HEK293 (cell line): ENCODE results near the gene NFKBIE.

Experiments used
- CTCF ChIA-PET: fragments of 350-600 bp; formaldehyde crosslinking; extraction: SDS; loops from one replicate; lab custom pipeline; 2021; ENCODE audit warnings: antibody characterized with exemption; lab: Yijun Ruan, JAX
- POLR2A ChIA-PET: fragments of 300-600 bp; formaldehyde crosslinking; extraction: SDS; loops from one replicate; lab custom pipeline; 2020; ENCODE audit warnings: antibody characterized with exemption, inconsistent platforms; lab: Yijun Ruan, JAX
- H3K27ac ChIP-seq: fragments of 200-500 bp; sonication (Bioruptor generic); 2 replicates; pipeline ENCODE4 v1.5.1; 2014; ENCODE audit warnings: low read depth, low read length, control low read depth, inconsistent platforms; ENCODE audit errors: extremely low read depth
- H3K36me3 ChIP-seq, 2 experiments: fragments of 200-500 bp in 1 of 2; sonication (Bioruptor generic) in 1 of 2; 1 replicate in 1 of 2; 2 replicates in 1 of 2; pipeline ENCODE4 v1.5.1; 2014 to 2017; ENCODE audit warnings: inconsistent platforms in 2 of 2, low read length in 2 of 2; ENCODE audit not compliant: control insufficient read depth in 2 of 2, insufficient read depth in 1 of 2
- H3K4me1 ChIP-seq: fragments of 200-500 bp; sonication (Bioruptor generic); 2 replicates; pipeline ENCODE4 v1.5.1; 2014; ENCODE audit warnings: mild to moderate bottlenecking, low read length, inconsistent platforms; ENCODE audit not compliant: control insufficient read depth, insufficient read depth
- H3K4me3 ChIP-seq: 2 replicates; pipeline ENCODE4 v1.5.1; 2011; ENCODE audit warnings: low read depth, mild to moderate bottlenecking, control low read depth, low read length, moderate library complexity
- H3K9me3 ChIP-seq: fragments of 200-500 bp; sonication (Bioruptor generic); 2 replicates; pipeline ENCODE4 v1.5.1; 2014; ENCODE audit warnings: low read depth, low read length, inconsistent platforms; ENCODE audit not compliant: control insufficient read depth, insufficient read depth
- BCL11A ChIP-seq: fragments of 450-650 bp; formaldehyde crosslinking; IDR thresholded peaks from 2 replicates; pipeline ENCODE4 v1.5.1; 2016; ENCODE audit warnings: low read depth, missing biosample characterization, missing genetic modification characterization
- BCL11B ChIP-seq: fragments of 450-650 bp; formaldehyde crosslinking; IDR thresholded peaks from 2 replicates; pipeline ENCODE4 v1.5.1; 2016; ENCODE audit warnings: low read depth, missing biosample characterization, missing genetic modification characterization
- GLIS1 ChIP-seq: fragments of 450-650 bp; formaldehyde crosslinking; IDR thresholded peaks from 2 replicates; pipeline ENCODE4 v1.5.1; 2016; ENCODE audit warnings: missing biosample characterization, missing genetic modification characterization
- IKZF3 ChIP-seq: fragments of 450-650 bp; IDR thresholded peaks from 2 replicates; pipeline ENCODE4 v1.5.0; 2018; ENCODE audit warnings: missing biosample characterization, mild to moderate bottlenecking, missing genetic modification characterization, moderate library complexity
- KLF7 ChIP-seq: fragments of 450-650 bp; formaldehyde crosslinking; IDR thresholded peaks from 2 replicates; pipeline ENCODE4 v1.5.1; 2016; ENCODE audit warnings: missing biosample characterization, missing genetic modification characterization, borderline replicate concordance
- MYNN ChIP-seq: fragments of 450-650 bp; formaldehyde crosslinking; IDR thresholded peaks from 2 replicates; pipeline ENCODE4 v1.5.1; 2016; ENCODE audit warnings: missing biosample characterization, missing genetic modification characterization, borderline replicate concordance
- SP2 ChIP-seq: fragments of 450-650 bp; formaldehyde crosslinking; IDR thresholded peaks from 2 replicates; pipeline ENCODE4 v1.5.1; 2016; ENCODE audit warnings: missing biosample characterization, missing genetic modification characterization
- ZBTB17 ChIP-seq: fragments of 450-650 bp; formaldehyde crosslinking; IDR thresholded peaks from 2 replicates; pipeline ENCODE4 v1.5.1; 2016; ENCODE audit warnings: missing biosample characterization, missing genetic modification characterization
- ZBTB8A ChIP-seq: fragments of 450-650 bp; formaldehyde crosslinking; IDR thresholded peaks from 2 replicates; pipeline ENCODE4 v1.5.1; 2016; ENCODE audit warnings: missing biosample characterization, missing genetic modification characterization
- ZFP41 ChIP-seq: fragments of 450-650 bp; formaldehyde crosslinking; IDR thresholded peaks from 2 replicates; pipeline ENCODE4 v1.5.1; 2016; ENCODE audit warnings: missing biosample characterization, missing genetic modification characterization, borderline replicate concordance
- ZNF280D ChIP-seq: fragments of 450-650 bp; formaldehyde crosslinking; IDR thresholded peaks from 2 replicates; pipeline ENCODE4 v1.5.1; 2016; ENCODE audit warnings: missing biosample characterization, missing genetic modification characterization
- ZNF404 ChIP-seq: fragments of 450-650 bp; formaldehyde crosslinking; IDR thresholded peaks from 2 replicates; pipeline ENCODE4 v1.5.1; 2017; ENCODE audit warnings: missing biosample characterization, missing genetic modification characterization
- ZNF48 ChIP-seq: fragments of 450-650 bp; formaldehyde crosslinking; IDR thresholded peaks from 2 replicates; pipeline ENCODE4 v1.5.1; 2016; ENCODE audit warnings: missing biosample characterization, missing genetic modification characterization
- ZNF501 ChIP-seq: fragments of 450-650 bp; formaldehyde crosslinking; IDR thresholded peaks from 2 replicates; pipeline ENCODE4 v1.5.1; 2016; ENCODE audit warnings: missing biosample characterization, missing genetic modification characterization
- ZNF585B ChIP-seq: fragments of 450-650 bp; formaldehyde crosslinking; IDR thresholded peaks from 2 replicates; pipeline ENCODE4 v1.5.1; 2016; ENCODE audit warnings: missing biosample characterization, missing genetic modification characterization
- ZNF610 ChIP-seq: fragments of 450-650 bp; formaldehyde crosslinking; IDR thresholded peaks from 2 replicates; pipeline ENCODE4 v1.5.1; 2016; ENCODE audit warnings: missing biosample characterization, missing genetic modification characterization, borderline replicate concordance
- ZNF639 ChIP-seq: fragments of 450-650 bp; formaldehyde crosslinking; IDR thresholded peaks from 2 replicates; pipeline ENCODE4 v1.5.1; 2016; ENCODE audit warnings: missing biosample characterization, missing genetic modification characterization
- ZNF660 ChIP-seq: fragments of 450-650 bp; IDR thresholded peaks from 2 replicates; pipeline ENCODE4 v1.5.1; 2018; ENCODE audit warnings: missing biosample characterization, mild to moderate bottlenecking, missing genetic modification characterization
- ZNF677 ChIP-seq: fragments of 450-650 bp; IDR thresholded peaks from 2 replicates; pipeline ENCODE4 v1.5.0; 2018; ENCODE audit warnings: missing biosample characterization, mild to moderate bottlenecking, missing genetic modification characterization, moderate library complexity
- ZNF76 ChIP-seq: fragments of 450-650 bp; formaldehyde crosslinking; IDR thresholded peaks from 2 replicates; pipeline ENCODE4; 2016; ENCODE audit warnings: low read depth, missing biosample characterization, missing genetic modification characterization, borderline replicate concordance
- ZNF837 ChIP-seq: fragments of 450-650 bp; formaldehyde crosslinking; IDR thresholded peaks from 2 replicates; pipeline ENCODE4 v1.5.1; 2016; ENCODE audit warnings: missing biosample characterization, missing genetic modification characterization
- ZNF843 ChIP-seq: fragments of 450-650 bp; formaldehyde crosslinking; IDR thresholded peaks from 2 replicates; pipeline ENCODE4 v1.5.1; 2016; ENCODE audit warnings: missing biosample characterization, missing genetic modification characterization
- TF ChIP-seq, protein P1 (sequence below): fragments of 450-650 bp; formaldehyde crosslinking; IDR thresholded peaks from 2 replicates; pipeline ENCODE4 v1.5.1; 2016; ENCODE audit warnings: missing biosample characterization, missing genetic modification characterization
- TF ChIP-seq, protein P2 (sequence below): fragments of 450-650 bp; IDR thresholded peaks from 2 replicates; pipeline ENCODE4 v1.5.1; 2018; ENCODE audit warnings: missing biosample characterization, missing genetic modification characterization
- TF ChIP-seq, protein P3 (sequence below): fragments of 450-650 bp; formaldehyde crosslinking; IDR thresholded peaks from 2 replicates; pipeline ENCODE4 v1.5.1; 2016; ENCODE audit warnings: missing biosample characterization, missing genetic modification characterization
- TF ChIP-seq, protein P4 (sequence below): fragments of 450-650 bp; formaldehyde crosslinking; IDR thresholded peaks from 2 replicates; pipeline ENCODE4 v1.5.1; 2017; ENCODE audit warnings: missing biosample characterization, mild to moderate bottlenecking, missing genetic modification characterization, moderate library complexity

The NFKBIE gene

GRCh38 chr6:44237813-44238433 is 27.4 kb downstream of the NFKBIE start:
- CTCF ChIA-PET = interaction anchor here (0.5 to 7.8 kb wide), 38 partner anchors 8 to 468 kb away, joined by 3 to 148 read pairs (median 4); partner anchors contain the start of genes AARS2, HSP90AB1, MYMX and SLC29A1
- Histone ChIP-seq H3K9me3 (no peaks in the 10 kb centered on the region), H3K36me3 (peaks cover 5 to 28% of the 10 kb centered on the region in 2 experiments; a peak in 2 of 3 replicates), H3K4me1 (peaks cover 4% of the 10 kb centered on the region; the same call in 1 of the 2 replicates), H3K27ac (peak overlapping the region; percentile 59; the same call in 1 of the 2 replicates), H3K4me3 (peak overlapping the region; percentile 61)
- POLR2A ChIA-PET = interaction anchor here (0.6 to 1.4 kb wide), 10 partner anchors 8 to 110 kb away, joined by 3 to 36 read pairs (median 4); partner anchors contain the start of genes HSP90AB1, MRPL14, SLC29A1 and TMEM63B
- TF ChIP-seq ZNF843 (tag by site-specific recombination) (peak; percentile 67), ZNF585B (tag by site-specific recombination) (no peak), ZFP41 (tag by site-specific recombination) (no peak), ZNF48 (no peak), SP2 (peak; percentile 47), GLIS1 (peak; percentile 52), ZNF404 (tag by site-specific recombination) (no peak), BCL11B (0 out of 2 replicates have a peak, but pooled peaks have one; percentile 54), ZNF610 (tag by site-specific recombination) (peak; percentile 69; the same call in 1 of the 2 replicates), IKZF3 (0 out of 2 replicates have a peak, but pooled peaks have one; percentile 31), ZNF639 (tag by site-specific recombination) (peak; percentile 26; the same call in 1 of the 2 replicates), MYNN (tag by site-specific recombination) (no peak), BCL11A (tag by site-specific recombination) (peak; percentile 73), KLF7 (tag by site-specific recombination) (peak; percentile 55; the same call in 1 of the 2 replicates), ZNF677 (no peak), ZNF501 (tag by site-specific recombination) (peak; percentile 91), ZNF660 (tag by site-specific recombination) (peak; percentile 70), ZNF76 (peak; percentile 64; the same call in 1 of the 2 replicates), ZNF280D (no peak), ZBTB17 (tag by site-specific recombination) (peak; percentile 88), ZNF837 (tag by site-specific recombination) (no peak), ZBTB8A (tag by site-specific recombination) (no peak; the same call in 1 of the 2 replicates)
- TF ChIP-seq, protein P1, sequence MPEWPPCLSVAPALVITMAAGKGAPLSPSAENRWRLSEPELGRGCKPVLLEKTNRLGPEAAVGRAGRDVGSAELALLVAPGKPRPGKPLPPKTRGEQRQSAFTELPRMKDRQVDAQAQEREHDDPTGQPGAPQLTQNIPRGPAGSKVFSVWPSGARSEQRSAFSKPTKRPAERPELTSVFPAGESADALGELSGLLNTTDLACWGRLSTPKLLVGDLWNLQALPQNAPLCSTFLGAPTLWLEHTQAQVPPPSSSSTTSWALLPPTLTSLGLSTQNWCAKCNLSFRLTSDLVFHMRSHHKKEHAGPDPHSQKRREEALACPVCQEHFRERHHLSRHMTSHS = no peak
- TF ChIP-seq, protein P2, sequence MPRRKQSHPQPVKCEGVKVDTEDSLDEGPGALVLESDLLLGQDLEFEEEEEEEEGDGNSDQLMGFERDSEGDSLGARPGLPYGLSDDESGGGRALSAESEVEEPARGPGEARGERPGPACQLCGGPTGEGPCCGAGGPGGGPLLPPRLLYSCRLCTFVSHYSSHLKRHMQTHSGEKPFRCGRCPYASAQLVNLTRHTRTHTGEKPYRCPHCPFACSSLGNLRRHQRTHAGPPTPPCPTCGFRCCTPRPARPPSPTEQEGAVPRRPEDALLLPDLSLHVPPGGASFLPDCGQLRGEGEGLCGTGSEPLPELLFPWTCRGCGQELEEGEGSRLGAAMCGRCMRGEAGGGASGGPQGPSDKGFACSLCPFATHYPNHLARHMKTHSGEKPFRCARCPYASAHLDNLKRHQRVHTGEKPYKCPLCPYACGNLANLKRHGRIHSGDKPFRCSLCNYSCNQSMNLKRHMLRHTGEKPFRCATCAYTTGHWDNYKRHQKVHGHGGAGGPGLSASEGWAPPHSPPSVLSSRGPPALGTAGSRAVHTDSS (tag by site-specific recombination) = no peak
- TF ChIP-seq, protein P3, sequence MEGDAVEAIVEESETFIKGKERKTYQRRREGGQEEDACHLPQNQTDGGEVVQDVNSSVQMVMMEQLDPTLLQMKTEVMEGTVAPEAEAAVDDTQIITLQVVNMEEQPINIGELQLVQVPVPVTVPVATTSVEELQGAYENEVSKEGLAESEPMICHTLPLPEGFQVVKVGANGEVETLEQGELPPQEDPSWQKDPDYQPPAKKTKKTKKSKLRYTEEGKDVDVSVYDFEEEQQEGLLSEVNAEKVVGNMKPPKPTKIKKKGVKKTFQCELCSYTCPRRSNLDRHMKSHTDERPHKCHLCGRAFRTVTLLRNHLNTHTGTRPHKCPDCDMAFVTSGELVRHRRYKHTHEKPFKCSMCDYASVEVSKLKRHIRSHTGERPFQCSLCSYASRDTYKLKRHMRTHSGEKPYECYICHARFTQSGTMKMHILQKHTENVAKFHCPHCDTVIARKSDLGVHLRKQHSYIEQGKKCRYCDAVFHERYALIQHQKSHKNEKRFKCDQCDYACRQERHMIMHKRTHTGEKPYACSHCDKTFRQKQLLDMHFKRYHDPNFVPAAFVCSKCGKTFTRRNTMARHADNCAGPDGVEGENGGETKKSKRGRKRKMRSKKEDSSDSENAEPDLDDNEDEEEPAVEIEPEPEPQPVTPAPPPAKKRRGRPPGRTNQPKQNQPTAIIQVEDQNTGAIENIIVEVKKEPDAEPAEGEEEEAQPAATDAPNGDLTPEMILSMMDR (tag by site-specific recombination) = peak; percentile 98
- TF ChIP-seq, protein P4, sequence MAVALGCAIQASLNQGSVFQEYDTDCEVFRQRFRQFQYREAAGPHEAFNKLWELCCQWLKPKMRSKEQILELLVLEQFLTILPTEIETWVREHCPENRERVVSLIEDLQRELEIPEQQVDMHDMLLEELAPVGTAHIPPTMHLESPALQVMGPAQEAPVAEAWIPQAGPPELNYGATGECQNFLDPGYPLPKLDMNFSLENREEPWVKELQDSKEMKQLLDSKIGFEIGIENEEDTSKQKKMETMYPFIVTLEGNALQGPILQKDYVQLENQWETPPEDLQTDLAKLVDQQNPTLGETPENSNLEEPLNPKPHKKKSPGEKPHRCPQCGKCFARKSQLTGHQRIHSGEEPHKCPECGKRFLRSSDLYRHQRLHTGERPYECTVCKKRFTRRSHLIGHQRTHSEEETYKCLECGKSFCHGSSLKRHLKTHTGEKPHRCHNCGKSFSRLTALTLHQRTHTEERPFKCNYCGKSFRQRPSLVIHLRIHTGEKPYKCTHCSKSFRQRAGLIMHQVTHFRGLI (tag by site-specific recombination) = no peak
